ENCODE data around the gene CHN2.
A peak's percentile ranks its signal among the peaks of the same experiment; 100 is the strongest.

CHN2 gene

DNA sequence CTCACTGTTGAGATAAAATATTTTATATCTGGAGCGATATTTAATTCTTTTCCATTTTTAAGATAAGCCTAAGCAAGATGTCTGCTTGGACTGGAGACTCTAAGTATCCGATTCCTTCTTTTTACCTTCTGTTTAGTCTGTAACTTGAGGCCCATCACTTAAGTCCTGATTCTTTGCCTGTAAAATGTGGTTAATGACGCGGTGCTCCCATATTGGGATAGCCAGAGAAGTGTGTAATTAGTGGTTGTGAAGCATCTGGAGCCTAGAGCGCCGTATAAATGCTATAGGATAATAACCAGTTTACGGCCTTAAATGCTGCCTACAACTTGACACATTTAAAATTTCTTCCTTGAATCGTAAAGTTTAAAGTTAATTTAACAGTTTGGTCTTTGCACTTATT, 132.9 kb downstream of the CHN2 start:
- Histone ChIP-seq H3K27me3 (ENCODE audit: control insufficient read depth, insufficient read depth, low read length) (no peaks in the 10 kb centered on the region), H3K4me3 (ENCODE audit: low read length) (no peak overlapping the region), H3K9ac (ENCODE audit: low read length) (no peak overlapping the region), H3K36me3 (ENCODE audit: control insufficient read depth, insufficient read depth, low read length) (no peaks in the 10 kb centered on the region), H3K9me3 (ENCODE audit: control insufficient read depth, low read length) (no peaks in the 10 kb centered on the region), H3K4me1 (ENCODE audit: control insufficient read depth, insufficient read depth, low read length) (peaks cover 29% of the 10 kb centered on the region)

- no peak overlapping the region for H3K9ac ChIP-seq (ENCODE audit: low read length)
- H3K9me3 ChIP-seq (ENCODE audit: control insufficient read depth, low read length): no peaks in the 10 kb centered on the region
- H3K4me1 ChIP-seq (ENCODE audit: control insufficient read depth, insufficient read depth, low read length): peaks cover 30% of the 10 kb centered on the region
- no peak overlapping the region for H3K4me3 ChIP-seq (ENCODE audit: low read length)
- no peaks in the 10 kb centered on the region for H3K27me3 ChIP-seq (ENCODE audit: control insufficient read depth, insufficient read depth, low read length)
- no peaks in the 10 kb centered on the region for H3K36me3 ChIP-seq (ENCODE audit: control insufficient read depth, insufficient read depth, low read length)
Measured at GRCh38 chr7:29328045-29328444, 133.5 kb downstream of the CHN2 start.

GRCh38 chr7:29328811-29329210, 134.2 kb downstream of the CHN2 start:
- peaks cover 34% of the 10 kb centered on the region for H3K4me1 ChIP-seq (ENCODE audit: control insufficient read depth, insufficient read depth, low read length)
- H3K9ac ChIP-seq (ENCODE audit: low read length): no peak overlapping the region
- H3K36me3 ChIP-seq (ENCODE audit: control insufficient read depth, insufficient read depth, low read length): no peaks in the 10 kb centered on the region
- no peaks in the 10 kb centered on the region for H3K9me3 ChIP-seq (ENCODE audit: control insufficient read depth, low read length)
- no peak overlapping the region for H3K4me3 ChIP-seq (ENCODE audit: low read length)
- no peaks in the 10 kb centered on the region for H3K27me3 ChIP-seq (ENCODE audit: control insufficient read depth, insufficient read depth, low read length)

GRCh38 chr7:29329686-29330085, 135.1 kb downstream of the CHN2 start:
- Histone ChIP-seq H3K4me1 (ENCODE audit: control insufficient read depth, insufficient read depth, low read length) (peaks cover 34% of the 10 kb centered on the region), H3K9ac (ENCODE audit: low read length) (no peak overlapping the region), H3K4me3 (ENCODE audit: low read length) (no peak overlapping the region), H3K36me3 (ENCODE audit: control insufficient read depth, insufficient read depth, low read length) (no peaks in the 10 kb centered on the region), H3K9me3 (ENCODE audit: control insufficient read depth, low read length) (no peaks in the 10 kb centered on the region), H3K27me3 (ENCODE audit: control insufficient read depth, insufficient read depth, low read length) (no peaks in the 10 kb centered on the region)

DNA sequence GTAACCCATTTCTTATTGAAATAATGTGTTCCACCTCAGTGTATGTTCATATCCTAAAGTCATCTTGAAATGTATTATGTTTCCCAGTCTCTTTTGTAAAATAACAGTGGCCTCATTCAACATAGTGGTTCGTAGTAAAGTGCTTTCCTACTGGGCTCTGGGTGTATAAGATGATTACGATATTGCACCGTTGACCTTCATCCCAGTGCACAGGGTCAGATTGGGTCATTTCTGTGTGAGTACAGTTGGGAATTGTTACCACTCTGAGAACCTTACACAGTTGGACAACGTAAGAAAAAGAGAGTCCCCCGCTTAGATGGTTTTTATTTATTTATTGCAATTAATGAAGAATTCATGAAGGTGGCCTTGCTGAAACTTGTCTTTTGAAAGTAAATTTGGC, 135.6 kb downstream of the CHN2 start:
- Histone ChIP-seq H3K4me1 (ENCODE audit: control insufficient read depth, insufficient read depth, low read length) (peaks cover 31% of the 10 kb centered on the region), H3K9me3 (ENCODE audit: control insufficient read depth, low read length) (no peaks in the 10 kb centered on the region), H3K27me3 (ENCODE audit: control insufficient read depth, insufficient read depth, low read length) (no peaks in the 10 kb centered on the region), H3K9ac (ENCODE audit: low read length) (no peak overlapping the region), H3K36me3 (ENCODE audit: control insufficient read depth, insufficient read depth, low read length) (no peaks in the 10 kb centered on the region), H3K4me3 (ENCODE audit: low read length) (no peak overlapping the region)

GRCh38 chr7:29331163-29331562, 136.6 kb downstream of the CHN2 start:
- Histone ChIP-seq H3K4me1 (ENCODE audit: control insufficient read depth, insufficient read depth, low read length) (peaks cover 26% of the 10 kb centered on the region), H3K9ac (ENCODE audit: low read length) (no peak overlapping the region)

GRCh38 chr7:29332042-29332811, 137.7 kb downstream of the CHN2 start:
- no peak overlapping the region for H3K4me3 ChIP-seq (ENCODE audit: low read length)
- peaks cover 31% of the 10 kb centered on the region for H3K4me1 ChIP-seq (ENCODE audit: control insufficient read depth, insufficient read depth, low read length)
- no peaks in the 10 kb centered on the region for H3K36me3 ChIP-seq (ENCODE audit: control insufficient read depth, insufficient read depth, low read length)
- H3K9me3 ChIP-seq (ENCODE audit: control insufficient read depth, low read length): no peaks in the 10 kb centered on the region
- H3K27me3 ChIP-seq (ENCODE audit: control insufficient read depth, insufficient read depth, low read length): no peaks in the 10 kb centered on the region
- no peak overlapping the region for H3K9ac ChIP-seq (ENCODE audit: low read length)

More at GRCh38 chr7:29331163-29331562, 136.6 kb downstream of the CHN2 start:
- Histone ChIP-seq H3K36me3 (ENCODE audit: control insufficient read depth, insufficient read depth, low read length) (no peaks in the 10 kb centered on the region), H3K4me3 (ENCODE audit: low read length) (no peak overlapping the region), H3K27me3 (ENCODE audit: control insufficient read depth, insufficient read depth, low read length) (no peaks in the 10 kb centered on the region), H3K9me3 (ENCODE audit: control insufficient read depth, low read length) (no peaks in the 10 kb centered on the region)

DNA sequence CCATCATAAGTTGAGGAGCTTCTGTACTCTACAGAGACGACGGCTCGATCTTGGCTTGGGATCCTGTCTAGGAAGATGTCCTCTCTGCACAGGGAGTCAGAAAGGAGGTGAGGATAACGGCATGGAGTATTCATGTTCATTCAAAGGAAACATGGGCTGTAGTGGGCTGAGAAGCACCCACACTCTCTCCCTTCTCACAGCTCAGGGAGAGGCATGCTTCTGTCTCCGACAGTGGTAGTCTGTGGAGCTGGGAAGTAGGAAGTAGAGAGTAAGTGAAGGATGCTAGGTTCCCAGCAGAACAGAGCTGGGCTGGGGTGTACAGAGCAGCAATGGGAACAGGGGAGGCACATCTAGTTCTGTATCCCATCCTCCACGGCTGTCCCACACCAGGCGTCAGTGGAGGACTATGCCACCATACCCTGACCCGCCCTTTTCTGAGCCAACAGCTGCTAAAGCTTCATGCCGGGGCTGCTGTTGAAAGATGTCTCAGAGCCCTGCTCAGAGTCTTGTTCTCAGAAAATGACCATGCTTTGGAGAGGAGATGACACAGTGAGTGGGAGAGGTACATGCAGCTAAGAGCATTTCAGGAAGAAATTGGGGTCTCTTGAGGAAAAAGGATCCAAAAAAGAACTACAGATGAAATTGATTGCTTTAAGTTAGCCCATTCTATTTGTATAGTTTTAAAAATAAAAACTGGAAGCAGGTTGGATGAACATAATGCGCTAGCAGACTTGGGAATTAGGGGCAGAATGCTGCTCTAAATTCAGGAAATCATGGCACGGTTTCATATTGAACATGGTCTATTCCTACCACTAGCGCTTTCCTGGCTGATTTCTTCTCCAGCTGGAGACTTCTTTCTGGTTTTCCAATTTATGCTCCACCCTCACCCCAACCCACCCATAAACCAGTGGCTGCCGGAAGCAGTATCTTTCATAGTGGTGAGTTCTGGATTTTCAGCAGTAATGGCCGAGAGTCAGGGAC, 138.6 kb downstream of the CHN2 start:
- Histone ChIP-seq H3K4me3 (ENCODE audit: low read length) (no peak overlapping the region), H3K4me1 (ENCODE audit: control insufficient read depth, insufficient read depth, low read length) (peaks cover 31% of the 10 kb centered on the region), H3K9ac (ENCODE audit: low read length) (no peak overlapping the region), H3K36me3 (ENCODE audit: control insufficient read depth, insufficient read depth, low read length) (no peaks in the 10 kb centered on the region), H3K9me3 (ENCODE audit: control insufficient read depth, low read length) (no peaks in the 10 kb centered on the region), H3K27me3 (ENCODE audit: control insufficient read depth, insufficient read depth, low read length) (no peaks in the 10 kb centered on the region)

GRCh38 chr7:29335188-29336083, 140.9 kb downstream of the CHN2 start:
- Histone ChIP-seq H3K9ac (ENCODE audit: low read length) (no peak overlapping the region), H3K4me3 (ENCODE audit: low read length) (no peak overlapping the region), H3K36me3 (ENCODE audit: control insufficient read depth, insufficient read depth, low read length) (no peaks in the 10 kb centered on the region), H3K9me3 (ENCODE audit: control insufficient read depth, low read length) (no peaks in the 10 kb centered on the region), H3K27me3 (ENCODE audit: control insufficient read depth, insufficient read depth, low read length) (no peaks in the 10 kb centered on the region), H3K4me1 (ENCODE audit: control insufficient read depth, insufficient read depth, low read length) (peaks cover 21% of the 10 kb centered on the region)

DNA sequence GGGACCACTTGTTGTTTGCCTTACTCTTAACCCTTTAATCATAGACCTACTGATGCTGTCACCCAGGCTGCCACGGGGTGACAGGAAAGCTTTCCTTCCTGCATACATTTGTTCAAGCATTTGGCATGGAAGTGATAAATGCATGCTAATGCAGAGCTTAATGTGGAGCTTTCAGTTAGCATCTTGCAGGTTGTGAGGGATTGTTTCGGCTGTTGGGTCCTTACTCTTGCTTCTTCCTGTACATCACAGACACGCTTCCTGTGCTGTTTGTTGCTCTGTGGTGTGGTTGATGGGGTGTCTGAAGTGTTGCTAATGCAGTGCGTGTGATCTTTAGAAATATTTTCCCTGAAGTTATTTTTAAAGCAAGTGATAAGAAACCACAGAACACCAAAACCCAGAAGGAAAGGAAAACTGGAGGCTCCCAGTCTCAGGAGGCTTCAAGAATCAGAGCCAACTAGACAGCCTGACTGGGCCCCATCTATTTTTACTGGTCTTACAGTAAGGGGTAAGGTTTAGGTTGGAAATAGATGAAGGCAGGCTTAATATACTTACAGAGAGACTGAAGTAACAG, 143.1 kb downstream of the CHN2 start:
- peaks cover 21% of the 10 kb centered on the region for H3K4me1 ChIP-seq (ENCODE audit: control insufficient read depth, insufficient read depth, low read length)
- H3K9me3 ChIP-seq (ENCODE audit: control insufficient read depth, low read length): no peaks in the 10 kb centered on the region
- no peak overlapping the region for H3K9ac ChIP-seq (ENCODE audit: low read length)
- H3K27me3 ChIP-seq (ENCODE audit: control insufficient read depth, insufficient read depth, low read length): no peaks in the 10 kb centered on the region
- peak overlapping the region; percentile 18 for H3K4me3 ChIP-seq (ENCODE audit: low read length)
- no peaks in the 10 kb centered on the region for H3K36me3 ChIP-seq (ENCODE audit: control insufficient read depth, insufficient read depth, low read length)

DNA sequence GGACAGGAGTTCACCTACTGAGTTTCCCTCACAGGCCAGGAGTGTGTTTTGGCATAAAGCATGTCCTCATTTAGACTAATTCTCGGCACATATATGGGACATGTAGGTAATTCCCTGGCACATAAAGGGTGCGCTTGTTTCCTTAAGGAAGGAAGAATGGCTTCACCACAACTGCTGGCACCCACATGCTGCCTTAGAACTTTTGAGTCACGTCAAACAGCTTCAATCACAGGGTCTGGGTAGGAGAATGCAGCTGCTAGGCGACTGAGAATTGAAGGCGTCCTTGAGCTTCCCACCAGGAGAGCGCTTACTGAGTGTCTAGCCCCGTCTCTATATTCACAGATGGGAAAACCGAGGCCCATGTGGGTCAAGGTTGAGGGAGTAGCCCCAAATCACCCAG, 146.1 kb downstream of the CHN2 start:
- Histone ChIP-seq H3K9me3 (ENCODE audit: control insufficient read depth, low read length) (no peaks in the 10 kb centered on the region), H3K27me3 (ENCODE audit: control insufficient read depth, insufficient read depth, low read length) (peaks cover 9% of the 10 kb centered on the region), H3K4me1 (ENCODE audit: control insufficient read depth, insufficient read depth, low read length) (peaks cover 16% of the 10 kb centered on the region), H3K9ac (ENCODE audit: low read length) (no peak overlapping the region), H3K36me3 (ENCODE audit: control insufficient read depth, insufficient read depth, low read length) (no peaks in the 10 kb centered on the region), H3K4me3 (ENCODE audit: low read length) (no peak overlapping the region)
